GM12892 (cell line): Measurements from ENCODE around the gene ANXA4.

Experiments
- DNase-seq: peaks from one replicate; pipeline ENCODE4 v3.0.0; 2011; ENCODE audit not compliant: insufficient read length
- FAIRE-seq: peaks from 2 replicates; lab custom pipeline; 2011; peaks lifted over from hg19 to GRCh38; lab: Jason Lieb, UNC
- POLR2A ChIP-seq: IDR thresholded peaks from 2 replicates; pipeline ENCODE4 v1.6.1; 2011; ENCODE audit warnings: low read depth, low read length, control low read depth
- POLR2AphosphoS5 ChIP-seq: IDR thresholded peaks from 2 replicates; pipeline ENCODE4 v1.6.1; 2011; ENCODE audit warnings: low read depth, low read length, control low read depth
- TAF1 ChIP-seq: IDR thresholded peaks from 2 replicates; pipeline ENCODE4 v1.6.1; 2011; ENCODE audit warnings: low read depth, mild to moderate bottlenecking, control low read depth, low read length, borderline replicate concordance

ANXA4 gene

DNA sequence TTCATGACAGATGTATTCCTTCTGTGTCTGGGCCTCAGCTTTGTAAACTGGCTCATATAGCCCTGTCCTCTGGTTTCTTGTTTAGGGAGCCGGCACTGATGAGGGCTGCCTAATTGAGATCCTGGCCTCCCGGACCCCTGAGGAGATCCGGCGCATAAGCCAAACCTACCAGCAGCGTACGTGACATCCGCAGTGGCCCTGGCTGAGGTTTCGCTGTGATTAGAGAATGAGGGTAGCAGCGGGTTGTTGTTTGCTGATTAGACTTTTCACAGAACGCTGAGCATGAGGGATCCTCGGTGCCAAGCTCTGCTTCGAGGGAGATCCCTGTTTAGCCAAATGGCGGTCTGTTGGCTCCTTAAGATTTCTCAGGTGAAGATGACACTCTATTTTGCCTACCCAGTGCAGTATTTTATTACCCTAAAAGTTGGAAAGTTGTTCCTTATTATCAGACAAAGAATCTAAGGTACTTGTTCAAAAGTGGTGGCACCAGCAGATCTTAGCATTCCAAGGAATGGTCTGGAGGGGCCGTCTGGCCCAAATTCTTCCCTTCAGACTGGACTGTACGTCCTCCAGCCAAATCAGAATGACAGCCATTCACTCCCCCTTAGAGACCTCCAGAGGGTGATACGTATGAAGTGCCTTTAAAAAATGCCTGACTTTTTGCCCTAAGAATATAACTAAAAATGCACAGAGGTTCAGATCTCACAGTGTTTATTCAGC lies 66.0 kb downstream of the ANXA4 start:
- FAIRE-seq = no peak
- TF ChIP-seq POLR2A = no peak
- no peak for TF ChIP-seq POLR2AphosphoS5
- TF ChIP-seq TAF1 = no peak
- no peak for DNase-seq

DNA sequence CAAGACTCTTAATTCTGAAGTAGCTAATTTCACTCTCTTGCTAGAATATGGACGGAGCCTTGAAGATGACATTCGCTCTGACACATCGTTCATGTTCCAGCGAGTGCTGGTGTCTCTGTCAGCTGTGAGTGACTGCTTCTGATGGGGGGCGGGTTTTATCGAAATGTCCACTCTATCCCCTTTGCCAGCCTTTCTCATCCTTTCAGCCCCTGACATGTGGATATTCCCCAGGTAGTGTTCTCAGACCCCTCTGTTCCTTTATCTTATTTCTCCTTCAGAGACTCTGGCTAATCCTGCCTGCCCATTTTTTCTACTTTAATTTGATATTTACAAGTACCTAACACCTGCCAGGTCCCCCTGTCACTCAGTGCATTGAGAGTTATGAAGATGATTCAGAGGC lies 68.6 kb downstream of the ANXA4 start:
- TF ChIP-seq TAF1 (no peak), POLR2A (no peak), POLR2AphosphoS5 (no peak)
- DNase-seq (no peak), FAIRE-seq (no peak)

DNA sequence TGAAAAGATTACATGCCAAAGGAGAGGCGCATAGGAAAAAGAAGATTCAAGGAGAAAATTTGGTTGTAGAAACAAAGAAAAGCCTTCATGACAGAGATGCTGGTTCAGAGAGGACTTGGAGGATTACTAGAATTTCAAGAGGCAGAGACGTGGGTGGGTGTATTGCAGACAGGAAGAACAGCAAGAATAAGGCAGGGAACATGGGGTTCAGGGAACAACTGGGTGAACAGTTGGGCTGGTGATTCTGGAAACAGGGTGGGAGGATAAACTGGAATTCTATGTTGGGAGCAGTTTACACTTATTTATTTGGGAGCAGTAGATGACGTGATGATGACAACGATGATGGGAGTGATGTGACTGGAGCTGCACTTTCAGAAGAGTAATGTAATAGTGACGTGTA lies 69.1 kb downstream of the ANXA4 start:
- TF ChIP-seq POLR2A (no peak), POLR2AphosphoS5 (no peak), TAF1 (no peak)
- FAIRE-seq (no peak), DNase-seq (no peak)

DNA sequence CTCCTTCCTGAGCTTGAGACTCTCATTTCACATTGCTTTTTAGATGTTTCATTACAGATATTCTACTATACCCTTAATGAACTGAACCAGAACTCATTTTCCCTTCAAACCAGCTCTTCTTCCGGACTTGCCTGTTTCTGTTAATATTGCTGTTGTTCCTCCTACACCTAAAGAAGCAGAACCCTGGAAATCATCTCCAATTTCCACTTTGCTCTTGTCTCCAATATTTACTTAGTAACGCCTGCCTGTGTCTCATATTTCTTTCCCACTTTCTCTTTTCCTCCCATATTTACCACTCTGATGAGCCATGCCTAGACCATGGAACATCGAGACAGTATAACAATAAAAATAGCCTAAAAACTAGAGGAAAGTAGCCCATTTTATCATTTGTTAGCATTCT lies 69.7 kb downstream of the ANXA4 start:
- no peak for FAIRE-seq
- no peak for DNase-seq

DNA sequence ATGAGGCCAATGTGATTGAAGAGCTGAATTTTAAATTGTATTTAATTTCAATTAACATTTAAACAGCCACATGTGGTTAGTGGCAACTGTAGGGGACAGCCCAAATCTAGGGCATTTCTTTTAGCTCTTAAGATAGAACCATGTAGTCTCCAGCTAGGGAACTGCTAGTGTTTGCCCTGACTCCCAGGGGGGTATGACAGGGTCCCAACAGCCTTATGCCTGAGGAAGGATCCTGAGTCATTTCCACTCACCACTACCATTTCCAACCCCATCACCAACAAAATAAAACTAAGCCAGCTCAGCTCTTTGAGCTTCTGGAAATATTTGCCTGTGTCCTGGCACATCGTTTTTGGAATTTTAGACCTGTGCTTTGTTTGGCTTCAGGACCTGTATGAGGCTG lies 73.8 kb downstream of the ANXA4 start:
- TF ChIP-seq POLR2AphosphoS5 = no peak
- TF ChIP-seq TAF1 = no peak
- no peak for TF ChIP-seq POLR2A
- no peak for FAIRE-seq

More for the DNA sequence above, 69.7 kb downstream of the ANXA4 start:
- no peak for TF ChIP-seq TAF1
- no peak for TF ChIP-seq POLR2A
- TF ChIP-seq POLR2AphosphoS5 = no peak

DNA sequence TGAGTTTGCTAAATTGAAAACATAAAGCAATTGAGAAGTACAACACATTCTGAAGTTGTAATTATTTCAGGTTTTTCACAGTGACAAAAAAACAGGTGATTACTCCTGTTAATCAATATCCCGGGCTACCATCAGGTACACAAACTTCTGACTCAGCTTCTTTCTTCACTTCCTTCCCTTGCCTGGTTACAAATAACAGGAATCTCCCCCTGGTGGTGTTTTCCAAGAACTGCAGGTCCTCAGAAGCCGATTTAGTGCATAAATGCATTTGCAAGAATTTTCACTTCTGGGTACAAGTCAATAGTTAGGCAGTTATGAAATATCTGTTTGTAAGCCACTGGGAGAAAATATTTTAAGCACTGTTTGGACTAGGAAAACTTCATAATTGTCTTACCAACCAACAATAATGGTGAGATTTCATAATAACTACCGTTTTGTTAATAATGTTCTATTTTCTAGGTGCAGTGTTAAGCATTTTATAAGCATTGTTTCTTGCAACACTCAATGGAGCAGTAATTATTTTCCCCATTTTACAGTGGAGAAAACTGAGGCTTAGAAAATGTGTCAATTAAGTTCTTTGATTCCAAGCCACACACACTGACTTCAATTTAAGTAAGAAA lies 75.1 kb downstream of the ANXA4 start:
- peak; percentile 88 for FAIRE-seq
- peak; percentile 28 for DNase-seq
- TF ChIP-seq POLR2A (no peak), POLR2AphosphoS5 (no peak), TAF1 (no peak)

More for the DNA sequence above, 73.8 kb downstream of the ANXA4 start:
- no peak for DNase-seq

DNA sequence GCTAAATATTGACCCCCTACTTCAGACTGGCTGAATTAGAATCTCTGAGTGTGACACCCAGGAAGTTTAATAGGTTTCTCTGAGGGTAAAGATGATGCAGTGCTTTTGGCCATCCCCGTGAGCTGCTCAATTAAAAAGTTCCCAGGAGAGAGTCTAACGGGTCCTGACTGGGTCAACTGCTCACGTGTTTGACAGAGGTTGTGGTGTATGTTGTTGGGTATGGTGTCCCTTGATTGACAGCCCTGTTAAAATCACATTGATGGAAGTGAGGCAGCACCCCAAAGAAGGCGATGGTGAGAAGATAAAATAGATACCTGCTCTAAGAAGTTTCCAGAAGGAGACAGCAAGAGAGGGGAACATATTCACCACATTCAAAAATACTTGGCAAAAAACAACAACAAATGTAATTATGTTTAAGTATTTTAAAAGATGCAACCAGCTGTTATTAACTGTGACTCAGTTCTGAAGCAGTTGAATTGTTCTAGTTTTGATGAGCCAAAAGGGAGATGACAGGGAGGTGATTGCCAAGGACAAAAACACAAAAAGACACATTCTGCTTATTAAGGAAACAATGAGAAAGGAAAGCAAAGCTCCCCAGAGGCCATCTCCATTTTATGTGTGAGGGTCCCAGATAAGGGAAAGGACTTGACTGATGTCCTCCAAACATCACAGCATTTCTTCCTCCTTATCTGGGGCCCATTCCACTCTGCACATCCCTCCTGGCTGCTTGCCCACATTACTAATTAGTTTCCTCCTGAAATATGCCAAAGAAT lies 76.0 kb downstream of the ANXA4 start:
- DNase-seq = no peak
- FAIRE-seq = no peak
- TF ChIP-seq POLR2A = no peak
- TF ChIP-seq POLR2AphosphoS5 = no peak
- no peak for TF ChIP-seq TAF1

DNA sequence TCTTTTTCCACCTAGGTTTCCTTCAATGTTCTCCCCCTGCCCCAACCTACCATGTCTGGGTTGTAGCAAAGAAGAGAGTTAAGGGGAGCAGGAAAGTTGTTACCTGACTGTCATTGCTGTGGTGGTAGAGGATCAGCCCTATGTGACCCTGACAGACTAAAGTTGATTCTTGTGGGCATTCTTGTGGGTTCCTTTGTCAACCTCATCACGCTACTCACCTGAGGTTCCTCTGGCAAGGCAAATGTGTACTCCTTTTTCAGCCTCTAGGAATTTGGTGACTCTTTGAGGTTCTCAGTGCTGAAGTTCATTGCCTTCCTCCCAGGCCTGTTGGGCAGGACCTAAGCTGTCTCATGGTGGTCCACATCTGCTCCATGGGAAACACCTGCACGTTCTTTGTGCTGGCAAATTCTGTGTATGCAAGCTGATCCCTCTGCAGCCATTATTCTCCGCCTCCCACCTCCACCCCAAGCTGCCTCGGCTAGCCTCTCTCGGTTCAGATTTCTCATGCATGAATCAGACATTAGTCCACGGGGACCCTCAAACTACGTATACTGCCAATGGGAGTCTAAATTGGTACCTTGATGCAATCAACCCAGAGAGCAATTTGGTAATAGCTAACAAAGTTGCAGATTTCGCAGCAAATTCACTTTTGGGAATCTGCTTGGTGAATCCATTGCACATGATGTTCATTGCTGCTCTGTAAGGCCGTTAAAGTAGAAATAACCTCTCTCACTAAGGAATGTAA lies 86.0 kb downstream of the ANXA4 start:
- DNase-seq (no peak), FAIRE-seq (no peak)
- TF ChIP-seq POLR2A = no peak
- TF ChIP-seq POLR2AphosphoS5 = no peak
- no peak for TF ChIP-seq TAF1

DNA sequence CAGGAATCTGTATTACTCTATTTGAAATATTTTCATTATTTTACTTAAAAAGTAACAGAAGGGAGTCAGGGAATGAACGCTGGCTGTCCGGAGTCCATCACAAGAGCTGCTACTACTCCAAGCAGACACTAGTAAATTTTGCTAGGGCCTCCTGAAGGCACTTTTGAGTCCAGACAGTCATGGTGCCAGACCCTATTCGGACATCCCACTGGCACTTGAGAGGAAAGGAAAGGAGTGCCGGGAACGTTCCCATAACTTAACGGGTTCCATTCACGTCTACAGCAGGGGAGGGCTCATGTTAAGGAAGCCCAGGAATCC lies 87.0 kb downstream of the ANXA4 start:
- DNase-seq (no peak), FAIRE-seq (no peak)
- TF ChIP-seq POLR2A (no peak), POLR2AphosphoS5 (no peak), TAF1 (no peak)

DNA sequence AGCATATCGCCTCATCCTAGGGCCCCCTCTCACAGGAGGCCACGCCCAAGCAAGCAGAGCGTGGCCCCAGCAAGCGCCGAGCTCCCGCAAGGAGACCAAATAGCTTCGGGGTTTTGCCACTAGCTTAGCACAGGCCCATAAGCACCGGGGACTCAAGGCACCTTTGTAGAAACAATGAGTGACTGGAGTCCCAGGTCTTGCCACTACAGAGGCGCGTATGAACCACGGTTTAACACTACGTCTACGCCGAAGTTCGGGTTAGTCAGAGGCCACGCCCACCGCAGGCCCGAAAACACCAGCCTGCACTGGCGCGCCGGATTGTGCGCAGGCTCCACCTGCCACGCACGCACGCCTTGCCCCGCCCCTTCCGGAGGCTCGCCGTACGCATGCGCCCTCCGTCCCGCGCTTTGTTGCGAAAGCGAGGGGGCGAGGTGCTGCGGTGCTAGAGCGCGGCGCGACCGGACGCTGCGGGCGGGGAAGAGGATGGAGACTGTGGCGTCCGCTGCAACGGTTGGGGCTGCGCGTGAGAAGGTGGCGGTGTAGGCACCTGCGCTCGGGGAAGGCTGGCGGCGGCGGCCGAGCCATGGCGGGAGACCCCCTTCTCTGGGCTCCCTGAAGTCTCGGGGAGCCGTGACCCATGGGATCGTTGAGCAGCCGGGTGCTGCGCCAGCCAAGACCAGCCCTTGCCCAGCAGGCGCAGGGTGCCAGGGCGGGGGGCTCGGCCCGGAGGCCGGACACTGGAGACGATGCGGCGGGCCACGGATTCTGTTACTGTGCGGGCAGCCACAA lies 87.5 kb downstream of the ANXA4 start, which contains the start of gene GMCL1:
Gene GMCL1, plus strand, starts transcription at position 405 of the 789 bp plus-strand sequence. Its CDS starts 233 bp downstream, at position 638.
- TF ChIP-seq POLR2A = peak; percentile 82
- peak; percentile 32; the same call in 1 of the 2 replicates for TF ChIP-seq TAF1
- TF ChIP-seq POLR2AphosphoS5 = peak; percentile 85
- FAIRE-seq (peak; percentile 99), DNase-seq (peak; percentile 71)
